Stimulated activated CD4-positive, alpha-beta T cell treated with anti-CD3 and anti-CD28 coated beads, TNF-alpha, amount 100 ng/mL, for 24 hours (primary cell): Measurements from ENCODE around the gene DYNC1H1.

Experiments
- DNase-seq, 3 experiments: peaks; one replicate each; pipeline ENCODE4 v3.0.0-alpha.2; 2020; ENCODE audit warnings: low read depth in 3 of 3

Gene DYNC1H1

DNA sequence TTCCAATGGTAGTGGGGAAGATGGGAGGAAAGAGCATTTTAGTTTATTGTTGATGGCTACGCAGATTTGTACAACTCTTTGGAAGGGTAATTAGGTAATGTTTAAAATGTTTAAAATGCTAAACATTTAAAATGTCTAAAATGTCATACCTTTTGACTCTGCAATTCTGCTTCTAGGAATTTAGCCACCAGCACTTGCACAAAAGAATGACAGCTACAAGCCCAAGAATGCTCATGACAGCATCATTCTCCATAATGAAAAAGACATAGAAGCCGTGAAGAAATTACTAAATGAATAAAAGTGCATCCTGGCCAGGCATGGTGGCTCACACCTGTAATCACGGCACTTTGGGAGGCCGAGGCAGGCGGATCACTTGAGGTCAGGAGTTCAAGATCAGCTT is 19.9 kb upstream of the DYNC1H1 start:
- no peak for DNase-seq

DNA sequence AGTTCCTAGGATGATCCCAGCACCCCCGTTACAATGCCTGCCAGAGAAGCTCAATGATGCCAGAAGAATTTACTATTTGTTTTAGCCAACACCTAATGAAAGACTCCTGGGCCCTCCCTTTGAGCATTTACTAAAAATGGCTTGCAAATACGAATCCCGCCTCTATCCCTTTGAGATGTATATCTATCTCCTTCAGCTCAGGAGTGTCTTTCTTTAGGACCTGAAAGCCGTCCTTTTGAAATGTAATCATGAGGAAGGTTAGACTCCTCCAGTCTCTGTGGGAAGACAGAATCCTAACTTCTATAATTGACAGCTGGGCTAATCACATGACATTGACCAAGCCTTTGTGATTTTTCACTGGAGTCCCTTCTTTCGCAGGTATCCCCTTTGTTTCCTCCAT is 19.2 kb upstream of the DYNC1H1 start:
- no peak for DNase-seq

DNA sequence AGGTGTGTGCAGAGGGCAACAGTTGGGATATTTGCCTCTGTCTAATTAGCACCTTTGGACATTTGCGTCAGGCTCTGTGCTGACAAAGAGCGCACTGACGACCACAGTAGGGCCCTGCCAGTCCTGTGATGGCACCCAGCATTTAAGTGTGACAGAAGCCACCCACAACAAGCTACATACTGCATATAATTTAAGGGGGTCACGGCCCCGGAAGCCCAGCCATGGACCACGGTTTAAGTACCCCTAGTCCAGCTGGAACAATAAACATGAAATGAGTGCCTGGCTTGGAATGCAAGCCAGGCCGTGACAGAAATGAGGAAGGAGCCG is 16.8 kb upstream of the DYNC1H1 start:
- DNase-seq, result peak in 1 of 3 experiments; percentile 10

DNA sequence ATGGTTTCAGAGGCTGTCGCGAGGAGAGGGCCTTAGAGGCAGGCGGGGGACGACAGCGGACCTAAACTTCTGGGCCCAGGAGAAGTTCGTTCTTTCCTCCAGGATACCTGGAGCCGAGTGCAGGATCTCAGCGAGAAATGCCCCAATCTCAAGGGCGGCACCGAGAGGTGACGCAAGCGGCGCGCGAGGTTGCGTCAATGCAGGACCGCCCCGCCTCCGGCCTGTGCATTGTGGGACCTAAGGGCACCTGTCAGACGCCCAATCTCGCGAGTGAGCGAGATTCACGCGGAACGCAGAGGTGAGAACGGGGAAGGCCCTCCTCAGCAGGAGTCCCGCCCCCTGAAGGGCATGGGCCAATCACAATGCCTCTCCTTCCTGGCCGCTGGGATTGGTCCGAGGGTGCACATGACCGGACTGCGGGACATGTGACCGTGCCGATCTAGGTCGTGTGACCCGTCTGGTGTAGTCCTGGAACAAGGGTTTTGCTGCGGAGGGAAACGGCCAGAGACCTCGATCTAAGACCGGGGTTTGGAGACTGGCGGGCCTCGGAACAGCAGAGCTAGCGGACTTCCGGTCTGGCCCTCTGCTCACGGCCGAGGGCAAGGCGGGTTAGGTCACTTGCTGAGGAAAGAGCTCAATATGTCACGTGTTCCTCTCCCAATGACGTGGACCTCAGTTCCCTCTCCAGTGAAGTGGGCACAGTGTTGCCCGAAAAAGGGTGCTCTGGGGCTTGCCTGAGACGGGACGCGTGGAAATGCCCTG is 16.3 kb upstream of the DYNC1H1 start:
- DNase-seq, result peak; percentile 99 to 100 (median 99)

DNA sequence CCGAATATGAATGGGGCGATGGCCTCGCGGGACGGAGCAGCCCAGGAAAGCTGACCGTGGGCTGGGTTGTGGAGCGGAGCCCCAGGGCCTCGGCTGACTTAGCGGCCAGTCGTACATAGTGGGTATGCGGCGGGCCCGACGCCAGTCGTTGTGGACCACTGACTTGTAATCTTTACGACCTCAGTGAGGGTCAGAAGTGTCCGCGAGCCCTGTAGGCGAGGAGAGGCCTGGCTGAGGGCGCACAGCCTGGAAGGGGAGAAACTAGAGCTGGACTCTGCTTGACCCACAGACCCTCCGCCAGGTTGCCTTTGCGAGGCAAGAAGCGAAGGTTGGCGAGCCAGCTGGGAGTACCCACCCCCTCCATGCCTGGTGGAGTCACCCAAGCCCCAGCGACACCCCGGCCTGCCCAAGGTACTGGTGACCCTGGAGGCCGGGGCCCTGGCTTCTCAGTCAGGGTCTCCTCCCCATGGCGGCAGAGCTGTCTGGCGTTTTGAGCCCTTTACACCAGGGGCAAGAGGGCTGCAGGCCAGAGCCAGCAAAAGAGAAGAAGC is 15.6 kb upstream of the DYNC1H1 start:
- no peak for DNase-seq

DNA sequence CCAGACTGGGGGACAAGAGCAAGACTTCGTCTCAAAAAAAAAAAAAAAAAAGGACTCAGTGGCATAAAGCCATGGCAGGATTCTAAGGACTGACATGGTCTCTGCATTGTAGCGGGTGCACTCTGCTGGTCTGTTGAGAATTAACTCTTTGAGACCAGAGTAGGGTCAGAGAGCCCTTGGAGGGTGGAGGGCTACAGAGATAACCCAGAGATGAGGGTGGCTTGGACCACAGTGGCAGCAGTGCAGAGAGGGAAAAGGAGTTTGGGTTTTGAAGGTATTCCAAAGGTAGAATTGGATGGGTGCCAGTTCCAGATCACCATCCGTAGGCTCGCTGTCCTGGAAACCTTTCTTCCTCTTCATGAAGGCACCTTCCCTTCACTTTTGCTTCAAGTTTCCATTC is 14.3 kb upstream of the DYNC1H1 start:
- DNase-seq, result no peak

DNA sequence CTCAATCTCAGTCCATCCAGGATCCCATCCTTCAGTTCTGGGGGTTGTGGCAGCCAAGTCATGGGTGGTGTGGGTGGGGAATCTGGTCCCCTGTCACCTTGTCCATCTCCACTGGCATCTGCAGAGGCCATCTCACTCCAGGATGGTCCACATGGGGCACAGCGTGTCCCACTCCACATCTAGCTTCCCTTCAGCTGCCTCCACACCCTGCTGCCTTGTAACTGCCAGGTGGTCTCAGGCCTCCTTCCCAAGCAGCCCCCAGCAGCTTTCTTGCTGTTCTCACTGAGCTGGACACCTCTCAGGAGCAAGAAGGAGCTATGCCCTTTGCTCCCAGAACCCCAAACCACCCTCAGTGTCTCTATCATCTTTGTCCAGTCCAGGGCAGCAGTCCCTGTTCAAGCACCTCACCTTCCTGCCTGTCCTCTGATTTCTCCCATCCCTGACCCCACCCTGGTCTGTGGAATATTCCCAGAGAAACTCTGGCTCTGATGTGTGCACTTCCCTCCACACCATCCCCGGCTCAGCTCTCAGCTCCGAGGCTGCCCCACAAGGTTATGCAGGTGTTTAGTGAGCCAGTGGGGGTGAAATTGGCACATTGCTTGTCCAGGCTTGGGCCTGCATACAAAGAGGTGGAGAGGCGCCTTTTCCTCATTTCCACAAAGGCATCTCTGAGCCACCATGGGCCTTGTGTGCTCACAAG is 13.7 kb upstream of the DYNC1H1 start:
- no peak for DNase-seq

DNA sequence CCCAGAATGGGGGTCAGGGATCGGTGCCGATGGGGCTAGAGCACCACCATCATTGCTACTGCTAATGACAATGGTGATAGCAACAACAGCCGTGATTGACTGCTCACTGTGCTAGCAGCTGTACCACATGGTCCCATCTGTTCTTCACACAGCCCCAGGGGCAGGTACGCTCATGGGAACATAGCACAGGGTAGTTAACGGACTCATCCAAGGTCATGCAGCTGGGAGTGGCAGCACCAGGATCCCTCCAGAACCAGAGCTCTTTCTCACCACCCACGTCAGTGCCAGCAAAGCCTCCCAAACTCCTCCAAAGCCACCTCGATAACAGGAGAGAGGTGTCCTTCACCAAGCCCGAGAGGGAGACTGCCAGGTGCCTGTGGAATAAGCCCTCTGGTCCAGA is 11.2 kb upstream of the DYNC1H1 start:
- no peak for DNase-seq

DNA sequence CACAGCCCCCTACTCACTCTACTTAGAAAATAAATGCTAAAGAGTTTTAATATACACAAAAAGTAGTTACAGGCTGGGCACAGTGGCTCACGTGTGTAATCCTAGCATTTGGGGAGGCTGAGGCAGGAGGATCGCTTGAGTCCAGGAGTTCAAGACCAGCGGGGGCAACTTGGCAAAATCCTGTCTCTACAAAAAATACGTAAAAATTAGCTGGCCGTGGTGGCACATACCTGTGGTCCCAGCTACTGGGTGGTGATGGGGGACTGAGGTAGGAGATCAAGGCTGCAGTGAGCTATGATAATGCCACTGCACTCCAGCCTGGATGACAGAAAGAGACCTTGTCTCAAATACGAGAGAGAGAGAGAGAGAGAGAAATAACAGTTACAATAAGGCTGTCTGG is 9.9 kb upstream of the DYNC1H1 start:
- no peak for DNase-seq

DNA sequence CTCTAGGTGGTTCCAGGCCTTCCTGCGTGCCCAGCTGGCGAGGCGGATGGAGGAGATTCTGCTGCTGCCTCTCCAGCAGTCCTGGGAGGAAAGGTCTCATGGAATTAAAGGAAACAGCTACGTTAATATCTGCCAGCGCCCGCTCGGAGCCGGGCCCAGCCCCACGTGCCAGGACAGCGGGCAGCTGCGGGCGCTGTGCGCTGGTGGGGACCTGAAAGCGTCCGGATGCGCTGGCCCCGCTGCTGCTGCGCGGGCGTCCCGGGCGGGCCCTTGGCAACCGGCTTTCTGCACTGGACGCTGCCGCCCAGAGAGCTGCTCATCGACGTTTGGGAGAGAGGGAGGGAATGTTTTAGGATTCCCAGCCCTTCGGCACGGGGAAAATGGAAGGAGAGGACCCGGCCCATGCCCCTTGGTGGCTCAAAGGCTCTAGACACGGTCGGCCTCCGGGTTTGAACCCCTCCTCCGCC is 8.6 kb upstream of the DYNC1H1 start:
- no peak for DNase-seq

DNA sequence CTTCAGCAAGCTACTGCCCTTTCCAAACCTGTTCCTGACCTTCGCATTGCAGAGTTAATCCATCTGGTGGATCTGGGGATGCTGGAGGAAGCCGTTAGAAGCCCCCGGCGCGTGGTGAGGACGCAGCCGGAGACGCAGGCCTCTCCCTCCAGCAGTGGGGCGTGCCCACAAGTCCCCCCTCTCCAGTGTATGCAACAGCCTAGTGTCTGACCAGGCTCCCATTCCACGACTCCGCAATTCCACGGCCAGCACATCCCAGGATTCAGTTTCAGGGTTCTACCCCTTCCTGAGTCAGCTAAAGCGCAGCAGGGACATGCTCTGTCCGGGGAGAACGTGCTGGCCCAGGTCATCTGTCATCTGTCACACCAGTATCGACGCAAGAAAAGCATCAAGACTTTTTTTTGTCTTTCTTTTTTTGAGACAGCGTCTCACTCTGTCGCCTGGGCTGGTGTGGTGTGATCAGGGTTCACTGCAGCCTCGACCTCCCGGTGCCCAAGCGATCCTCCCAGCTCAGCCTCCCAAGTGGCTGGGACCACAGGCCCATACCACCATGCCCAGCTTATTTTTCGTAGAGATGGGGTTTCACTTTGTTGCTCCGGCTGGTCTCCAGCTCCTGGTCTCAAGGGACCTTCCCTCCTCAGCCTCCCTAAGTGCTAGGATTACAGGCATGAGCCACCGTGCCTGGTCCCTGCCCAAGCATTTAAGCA is 8.0 kb upstream of the DYNC1H1 start:
- no peak for DNase-seq

DNA sequence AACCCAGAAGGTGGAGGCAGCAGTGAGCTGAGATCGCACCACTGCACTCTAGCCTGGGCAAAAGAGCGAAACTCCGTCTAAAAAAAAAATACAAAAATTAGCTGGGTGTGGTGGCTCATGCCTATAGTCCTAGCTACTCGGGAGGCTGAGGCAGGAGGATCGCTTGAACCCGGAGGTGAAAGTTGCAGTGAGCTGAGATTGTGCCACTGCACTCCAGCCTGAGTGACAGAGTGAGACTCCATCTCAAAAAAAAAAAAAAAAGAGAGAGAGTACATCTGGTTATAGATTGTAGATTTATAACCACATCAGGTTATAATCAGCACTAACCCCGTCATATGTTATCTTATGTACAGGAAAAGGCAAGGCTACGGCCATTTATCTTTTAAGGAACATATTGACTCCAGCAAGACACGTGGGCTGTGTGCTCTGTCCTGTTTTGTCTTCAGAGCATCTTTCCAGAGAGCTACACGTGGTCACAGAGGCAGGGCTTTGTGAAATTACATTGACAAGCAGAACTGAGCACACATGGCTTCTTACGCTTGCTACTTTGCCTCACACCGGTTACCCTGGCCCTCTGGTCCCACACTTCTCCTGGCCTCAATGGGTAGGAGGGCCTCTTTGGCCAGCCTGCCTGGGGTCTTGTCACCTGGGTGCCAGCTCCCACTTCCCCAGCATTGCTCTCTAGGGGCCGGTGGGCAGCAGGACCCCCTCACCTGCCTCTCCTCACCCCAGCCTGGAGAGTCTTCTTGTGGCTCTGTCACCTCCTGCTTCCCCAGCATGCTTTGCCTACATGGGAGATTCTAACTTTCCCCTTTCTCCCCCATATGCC is 6.8 kb upstream of the DYNC1H1 start:
- DNase-seq, result no peak

DNA sequence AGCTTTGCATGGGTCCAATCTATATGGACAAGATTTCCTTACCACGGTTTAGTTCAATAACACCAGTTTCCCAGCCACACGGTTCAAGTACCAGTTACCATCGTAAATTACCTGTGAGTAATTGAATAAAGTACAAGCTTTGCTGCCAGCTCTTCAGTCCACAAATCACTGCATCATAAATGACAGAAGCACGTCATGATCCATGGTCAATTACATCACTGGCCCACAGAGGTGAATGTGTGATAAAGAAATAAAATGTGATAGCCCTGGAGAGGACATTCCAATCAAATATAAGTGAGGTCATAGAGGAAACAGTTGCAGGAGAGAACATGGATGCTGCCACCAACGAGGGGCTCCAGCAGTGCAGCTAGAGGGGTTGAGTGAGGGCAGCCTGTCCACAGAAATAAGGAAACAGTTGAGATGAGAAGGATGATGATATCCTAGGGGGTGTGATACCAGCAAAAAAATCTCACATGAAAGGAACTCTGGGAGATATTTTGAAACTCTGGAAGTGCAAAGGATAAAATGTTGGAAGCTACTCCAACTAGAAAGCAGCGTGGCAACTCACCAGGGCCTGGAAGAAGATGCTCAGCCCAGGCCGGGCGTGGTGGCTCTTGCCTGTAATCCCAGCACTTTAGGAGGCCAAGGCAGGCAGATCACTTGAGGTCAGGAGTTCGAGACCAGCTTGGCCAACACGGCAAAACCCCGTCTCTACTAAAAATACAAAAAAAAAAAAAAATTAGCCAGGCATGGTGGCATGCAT is 5.8 kb upstream of the DYNC1H1 start:
- DNase-seq, result no peak

DNA sequence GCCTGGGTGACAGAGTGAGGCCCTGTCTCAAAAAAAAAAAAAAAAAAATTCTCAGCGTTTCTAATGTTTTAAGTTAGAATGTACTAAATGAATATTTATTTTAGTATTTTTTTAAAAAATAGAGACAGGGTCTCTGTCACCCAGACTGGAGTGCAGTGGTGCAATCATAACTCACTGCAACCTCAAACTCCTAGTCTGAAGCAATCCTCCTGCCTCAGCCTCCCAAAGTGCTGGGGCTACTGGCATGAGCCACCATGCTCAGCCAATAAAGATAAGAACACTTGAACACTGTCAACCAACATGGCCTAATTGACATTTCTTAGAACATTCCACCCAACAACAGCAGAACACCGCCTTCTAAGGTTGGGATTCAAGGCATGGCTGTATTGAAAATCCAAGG is 5.1 kb upstream of the DYNC1H1 start:
- no peak for DNase-seq

DNA sequence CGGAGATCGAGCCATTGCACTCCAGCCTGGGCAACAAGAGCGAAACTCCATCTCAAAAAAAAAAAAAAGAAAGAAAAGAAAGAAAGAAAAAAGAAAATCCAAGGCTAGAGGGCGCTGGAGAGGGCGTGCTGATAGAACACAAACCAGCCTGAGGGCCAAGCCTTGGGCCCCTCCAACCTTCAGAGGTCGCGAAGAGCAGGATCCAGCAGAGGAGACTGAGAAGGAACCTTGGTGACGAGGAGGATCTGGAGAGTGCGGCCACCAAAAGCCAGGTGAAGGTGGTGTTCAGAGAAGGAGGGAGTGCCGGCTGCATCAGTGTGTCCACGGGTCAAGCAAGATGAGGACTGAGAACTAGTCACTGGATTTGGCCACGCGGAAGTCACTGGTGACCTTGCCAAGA is 4.1 kb upstream of the DYNC1H1 start:
- no peak for DNase-seq

DNA sequence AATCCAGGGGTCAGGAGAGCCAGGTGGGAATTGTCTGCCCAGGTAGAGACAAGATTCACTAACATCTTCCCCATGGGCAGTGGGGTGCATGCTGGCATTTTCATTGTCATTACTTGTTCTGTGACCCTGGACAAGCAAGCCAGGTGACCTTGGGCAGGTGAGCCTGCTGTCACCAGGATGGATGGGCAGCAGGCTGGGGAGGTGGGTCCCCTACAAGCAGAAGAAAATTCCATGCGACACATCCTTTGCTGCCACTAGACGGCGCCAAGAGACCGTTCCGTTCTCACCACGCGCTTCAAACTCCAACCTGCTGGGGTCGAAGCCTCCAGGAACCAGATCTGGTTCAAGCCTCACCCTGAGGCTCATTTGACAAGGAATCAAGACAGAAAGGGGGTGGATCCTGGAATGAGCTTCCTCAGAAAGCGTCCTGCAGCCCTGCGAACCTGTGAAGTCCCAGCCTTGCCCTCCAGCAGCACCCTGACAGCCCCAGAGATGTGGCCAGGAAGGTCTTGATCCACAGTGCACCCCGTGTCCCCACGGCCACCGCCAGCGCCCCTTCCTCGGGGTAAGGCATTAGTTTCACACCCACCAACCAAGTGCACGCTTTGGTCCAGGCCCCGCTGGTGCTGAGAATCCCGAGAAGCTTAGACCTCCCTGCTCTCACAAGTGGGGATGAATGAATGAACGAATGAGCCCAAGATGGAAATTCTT is 3.2 kb upstream of the DYNC1H1 start:
- DNase-seq, result peak; percentile 56 to 72 (median 60)

DNA sequence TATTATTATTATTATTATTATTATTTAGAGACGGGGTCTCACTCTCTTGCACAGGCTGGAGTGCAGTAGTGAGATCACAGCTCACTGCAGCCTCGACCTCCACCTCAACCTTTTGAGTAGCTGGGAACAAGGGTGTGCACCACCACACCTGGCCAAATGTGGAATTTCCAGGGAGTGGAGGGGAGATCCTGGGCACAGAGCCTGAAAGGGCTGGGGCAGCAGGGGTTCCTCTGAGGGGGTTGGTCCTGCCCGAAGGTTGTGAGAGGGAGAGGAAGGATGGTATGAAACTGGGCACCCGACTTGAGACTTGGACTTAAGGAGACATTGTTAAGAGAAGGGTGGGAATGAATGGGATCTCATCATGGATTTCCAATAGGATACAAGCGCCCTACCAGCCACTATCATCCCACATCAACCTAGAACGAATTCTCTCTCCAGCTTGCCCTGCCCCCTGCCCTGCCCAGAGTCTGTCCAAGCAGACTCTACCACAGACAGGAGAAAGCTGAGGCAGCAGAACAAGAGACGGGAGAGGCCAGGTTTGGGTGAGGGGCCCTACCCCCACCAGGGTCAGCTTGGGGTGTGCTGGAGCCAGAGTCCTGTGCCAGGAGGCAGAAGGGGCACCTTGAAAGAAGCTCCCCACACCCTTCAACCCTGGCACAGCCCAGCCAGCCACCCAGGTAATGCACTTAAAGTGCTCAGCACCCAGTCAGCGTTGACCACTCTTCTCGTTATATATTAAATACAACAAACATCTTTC is 2.4 kb upstream of the DYNC1H1 start:
- no peak for DNase-seq

DNA sequence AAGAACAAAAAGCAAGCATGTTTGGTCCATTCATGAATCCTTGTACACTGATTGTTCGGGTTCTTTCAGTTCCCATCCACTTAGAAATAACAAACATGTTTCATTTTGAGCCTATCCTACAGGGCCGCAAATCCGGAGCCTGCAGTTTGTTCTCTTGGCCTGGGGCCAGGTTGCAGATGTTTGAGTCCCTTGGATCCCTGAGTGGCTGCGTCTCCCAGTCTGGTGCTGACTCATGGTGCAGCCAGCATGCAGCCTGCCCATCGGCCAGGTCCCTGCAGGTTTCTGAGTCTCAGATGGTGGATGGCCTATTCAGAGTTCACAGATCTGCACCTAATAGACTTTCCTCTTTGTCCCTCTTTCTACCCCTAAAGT is 1.9 kb upstream of the DYNC1H1 start:
- DNase-seq, result no peak

DNA sequence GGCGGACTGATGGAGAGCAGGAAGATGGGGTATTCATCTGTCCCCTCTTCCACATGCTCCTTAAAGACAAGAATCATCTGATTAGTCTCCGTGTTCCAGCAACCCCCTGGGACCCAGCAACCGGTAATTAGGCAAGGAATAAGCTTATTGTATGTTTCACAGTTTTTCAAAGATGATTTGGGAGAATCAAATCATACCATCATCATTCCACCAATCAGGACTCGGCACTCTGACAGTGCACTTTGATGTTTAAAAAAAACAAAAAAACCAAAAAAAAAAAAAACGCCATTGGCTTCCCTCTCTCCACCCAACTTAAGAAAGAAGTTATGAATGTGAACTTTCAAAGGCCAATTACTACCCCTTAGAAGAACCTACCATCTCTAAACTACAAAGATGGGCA is 1.3 kb upstream of the DYNC1H1 start:
- DNase-seq, result no peak
